Mesendoderm (in vitro differentiated cells): ENCODE results near the gene RPP38.

Experiments used
- DNase-seq: peaks from one replicate; pipeline ENCODE4 v3.0.0; 2013
- H2AK5ac ChIP-seq: 2 replicates; pipeline ENCODE4 v1.6.1; 2013; ENCODE audit warnings: low read length, inconsistent platforms
- H2BK120ac ChIP-seq: 2 replicates; pipeline ENCODE4 v1.6.1; 2013; ENCODE audit warnings: low read depth, mild to moderate bottlenecking, low read length, moderate library complexity, mixed read lengths
- H2BK15ac ChIP-seq: replicated peaks from 2 replicates; pipeline ENCODE4 v1.6.1; 2013; ENCODE audit warnings: low read depth, mild to moderate bottlenecking, moderate library complexity
- H2BK5ac ChIP-seq: 2 replicates; pipeline ENCODE4 v1.6.1; 2013; ENCODE audit warnings: low read length, inconsistent platforms
- H3K18ac ChIP-seq: 2 replicates; pipeline ENCODE4 v1.6.1; 2013; ENCODE audit warnings: mild to moderate bottlenecking, low read length, mixed read lengths
- H3K23ac ChIP-seq: one replicate; pipeline ENCODE4 v1.6.1; 2013; ENCODE audit warnings: low read length
- H3K27ac ChIP-seq: 2 replicates; pipeline ENCODE4 v1.5.1; 2013; ENCODE audit warnings: low read depth, mild to moderate bottlenecking, inconsistent platforms, low read length, moderate library complexity
- H3K27me3 ChIP-seq: 2 replicates; pipeline ENCODE4 v1.6.1; 2013; ENCODE audit warnings: low read length, control low read depth, mild to moderate bottlenecking, inconsistent platforms; ENCODE audit not compliant: insufficient read depth, poor library complexity
- H3K36me3 ChIP-seq: 2 replicates; pipeline ENCODE4 v1.6.1; 2013; ENCODE audit warnings: low read length, inconsistent platforms; ENCODE audit not compliant: control insufficient read depth, insufficient read depth
- H3K4ac ChIP-seq: one replicate; pipeline ENCODE4 v1.6.1; 2013; ENCODE audit warnings: low read depth, mild to moderate bottlenecking, low read length, moderate library complexity
- H3K4me1 ChIP-seq: 2 replicates; pipeline ENCODE4 v1.6.1; 2013; ENCODE audit warnings: low read depth, low read length, inconsistent platforms; ENCODE audit not compliant: control insufficient read depth
- H3K4me2 ChIP-seq: 2 replicates; pipeline ENCODE4 v1.6.1; 2013; ENCODE audit warnings: low read length
- H3K4me3 ChIP-seq: 2 replicates; pipeline ENCODE4 v1.5.1; 2013; ENCODE audit warnings: mild to moderate bottlenecking, low read length
- H3K56ac ChIP-seq: one replicate; pipeline ENCODE4 v1.6.1; 2013; ENCODE audit warnings: low read length
- H3K79me1 ChIP-seq: 2 replicates; pipeline ENCODE4 v1.6.1; 2013; ENCODE audit warnings: low read length, inconsistent platforms
- H3K79me2 ChIP-seq: 2 replicates; pipeline ENCODE4 v1.6.1; 2013; ENCODE audit warnings: mild to moderate bottlenecking, low read length; ENCODE audit not compliant: control insufficient read depth, insufficient read depth
- H3K9ac ChIP-seq: 2 replicates; pipeline ENCODE4 v1.6.1; 2013; ENCODE audit warnings: low read length, inconsistent platforms
- H4K5ac ChIP-seq: one replicate; pipeline ENCODE4 v1.6.1; 2013; ENCODE audit warnings: low read length
- H4K8ac ChIP-seq: one replicate; pipeline ENCODE4 v1.6.1; 2013; ENCODE audit warnings: low read depth, mild to moderate bottlenecking, control low read depth, low read length, moderate library complexity
- whole genome bisulfite sequencing: extraction: QIAGEN DNeasy Blood & Tissue Kit; methylation state at CpG from one replicate; pipeline ENCODE4 v1.1.7; 2013; ENCODE audit warnings: low lambda C conversion rate, missing lambda C conversion rate; ENCODE audit not compliant: insufficient coverage; ENCODE audit errors: extremely low coverage; 5-methylcytosine and 5-hydroxymethylcytosine counted together

Gene RPP38

DNA sequence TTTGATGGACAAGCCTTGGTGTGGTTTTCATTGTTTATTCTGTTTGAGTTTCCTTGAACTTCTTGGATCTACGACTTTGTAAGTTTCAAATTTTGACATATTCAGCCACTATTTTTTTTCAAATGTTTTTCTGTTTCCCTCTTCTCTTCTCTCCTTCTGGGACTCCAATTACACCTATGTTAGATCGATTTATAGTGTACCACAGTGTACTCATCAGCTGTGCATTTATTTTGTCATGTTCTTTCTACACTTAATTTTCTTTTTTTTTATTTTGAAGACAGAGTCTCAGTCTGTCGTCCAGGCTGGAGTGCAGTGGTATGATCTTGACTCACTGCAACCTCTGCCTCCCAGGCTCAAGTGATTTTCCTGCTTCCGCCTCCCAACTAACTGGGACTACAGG is 37.2 kb upstream of the RPP38 start:
- Histone ChIP-seq H2BK15ac (no peak overlapping the region), H2BK5ac (no peak overlapping the region), H3K4me3 (no peak overlapping the region), H3K4ac (no peak overlapping the region), H3K36me3 (no peaks in the 10 kb centered on the region), H3K56ac (no peak overlapping the region), H3K23ac (no peak overlapping the region), H4K5ac (no peak overlapping the region), H3K9ac (no peak overlapping the region), H3K4me2 (no peak overlapping the region), H3K79me1 (no peaks in the 10 kb centered on the region), H3K4me1 (no peaks in the 10 kb centered on the region), H3K27ac (no peak overlapping the region), H2BK120ac (no peak overlapping the region), H3K79me2 (no peaks in the 10 kb centered on the region), H2AK5ac (no peak overlapping the region), H3K18ac (no peak overlapping the region), H4K8ac (no peak overlapping the region), H3K27me3 (no peaks in the 10 kb centered on the region)
- DNase-seq, result no peak
- WGBS, result no CpG with 5 or more reads among the region's 4 CpGs

DNA sequence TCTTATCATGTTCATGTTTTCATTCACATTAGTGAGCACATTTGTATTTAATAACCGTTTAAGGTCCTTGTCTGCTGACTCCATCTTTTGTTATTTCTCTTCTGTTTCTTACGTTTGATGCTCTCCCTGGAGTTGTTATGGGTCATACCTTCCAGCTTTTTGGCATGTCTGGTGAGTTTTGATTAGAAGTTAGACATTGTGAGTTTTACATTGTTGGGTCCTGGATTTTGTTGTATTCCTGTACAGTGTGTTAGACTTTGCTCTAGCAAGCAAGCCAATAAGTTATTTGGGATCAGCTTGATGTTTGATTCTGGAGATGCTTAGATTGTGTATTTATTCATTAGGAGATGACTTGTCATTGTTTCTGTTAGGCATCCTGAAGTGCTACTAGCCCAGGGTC is 36.5 kb upstream of the RPP38 start:
- no peak overlapping the region for H3K4me2 ChIP-seq
- no peaks in the 10 kb centered on the region for H3K36me3 ChIP-seq
- H3K9ac ChIP-seq, result no peak overlapping the region
- no CpG with 5 or more reads among the region's 2 CpGs for WGBS
- no peak overlapping the region for H3K4ac ChIP-seq
- no peak overlapping the region for H2AK5ac ChIP-seq
- no peaks in the 10 kb centered on the region for H3K27me3 ChIP-seq
- H3K4me3 ChIP-seq, result no peak overlapping the region
- DNase-seq, result no peak
- no peak overlapping the region for H2BK15ac ChIP-seq
- H3K79me2 ChIP-seq, result no peaks in the 10 kb centered on the region
- no peak overlapping the region for H4K5ac ChIP-seq
- no peak overlapping the region for H3K18ac ChIP-seq
- H3K23ac ChIP-seq, result no peak overlapping the region
- H2BK5ac ChIP-seq, result no peak overlapping the region
- H3K4me1 ChIP-seq, result no peaks in the 10 kb centered on the region
- no peak overlapping the region for H2BK120ac ChIP-seq
- no peak overlapping the region for H3K27ac ChIP-seq
- no peak overlapping the region for H4K8ac ChIP-seq
- H3K56ac ChIP-seq, result no peak overlapping the region
- H3K79me1 ChIP-seq, result no peaks in the 10 kb centered on the region

DNA sequence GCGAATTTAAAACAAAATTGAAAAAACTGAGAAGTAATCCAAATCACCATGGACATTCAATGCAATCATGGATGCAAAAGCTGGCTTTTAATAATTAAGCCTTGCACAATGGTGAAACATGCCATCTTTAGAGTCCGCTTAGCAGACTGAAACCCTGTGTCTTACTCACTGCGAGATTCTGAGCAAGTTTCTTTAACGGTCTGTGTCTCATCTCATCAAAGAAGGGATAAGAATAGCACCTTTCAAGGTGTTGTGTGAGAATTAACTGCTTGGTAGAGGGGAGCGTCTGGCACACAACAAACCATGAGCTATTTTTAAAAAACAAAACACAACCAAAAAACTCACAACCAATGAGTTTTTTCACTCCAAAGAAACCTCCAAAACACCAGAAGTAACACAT is 30.0 kb upstream of the RPP38 start:
- H3K27me3 ChIP-seq, result no peaks in the 10 kb centered on the region
- no peak overlapping the region for H4K8ac ChIP-seq
- DNase-seq, result no peak
- H3K18ac ChIP-seq, result no peak overlapping the region
- no peak overlapping the region for H3K4me3 ChIP-seq
- H2AK5ac ChIP-seq, result no peak overlapping the region
- H3K56ac ChIP-seq, result no peak overlapping the region
- no peaks in the 10 kb centered on the region for H3K79me2 ChIP-seq
- H3K4ac ChIP-seq, result no peak overlapping the region
- H3K36me3 ChIP-seq, result no peaks in the 10 kb centered on the region
- no peaks in the 10 kb centered on the region for H3K79me1 ChIP-seq
- no peak overlapping the region for H2BK120ac ChIP-seq
- no peak overlapping the region for H3K23ac ChIP-seq
- H3K4me1 ChIP-seq, result no peaks in the 10 kb centered on the region
- no peak overlapping the region for H3K27ac ChIP-seq
- H2BK15ac ChIP-seq, result no peak overlapping the region
- no peak overlapping the region for H2BK5ac ChIP-seq
- no peak overlapping the region for H3K9ac ChIP-seq
- H4K5ac ChIP-seq, result no peak overlapping the region
- no CpG with 5 or more reads among the region's 5 CpGs for WGBS
- H3K4me2 ChIP-seq, result no peak overlapping the region

DNA sequence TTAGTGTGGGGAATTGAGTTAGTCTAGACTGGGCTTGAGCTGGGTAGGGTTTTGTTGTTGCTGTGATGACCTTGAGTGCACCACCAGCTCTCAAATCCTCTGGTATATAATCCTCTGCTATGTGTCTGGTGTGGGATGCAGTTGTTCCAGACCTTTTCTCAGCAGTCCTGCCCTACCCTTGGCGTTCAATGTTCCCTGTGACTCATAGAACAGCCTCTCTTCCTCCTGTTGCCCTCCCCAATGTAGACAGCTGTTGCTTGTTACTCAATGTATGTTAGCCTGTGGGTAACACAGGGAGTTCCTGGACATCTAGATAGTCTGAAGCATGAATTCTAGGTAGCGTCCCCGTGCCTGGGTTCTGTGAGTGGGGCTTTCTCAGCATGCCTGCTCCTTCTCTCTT is 28.4 kb upstream of the RPP38 start:
- no peaks in the 10 kb centered on the region for H3K79me2 ChIP-seq
- no peak overlapping the region for H2BK120ac ChIP-seq
- DNase-seq, result no peak
- H2BK5ac ChIP-seq, result no peak overlapping the region
- H4K5ac ChIP-seq, result no peak overlapping the region
- no peak overlapping the region for H3K27ac ChIP-seq
- H3K79me1 ChIP-seq, result no peaks in the 10 kb centered on the region
- H3K36me3 ChIP-seq, result no peaks in the 10 kb centered on the region
- H3K9ac ChIP-seq, result no peak overlapping the region
- no peaks in the 10 kb centered on the region for H3K4me1 ChIP-seq
- H2BK15ac ChIP-seq, result no peak overlapping the region
- no peaks in the 10 kb centered on the region for H3K27me3 ChIP-seq
- WGBS, result no CpG with 5 or more reads among the region's 3 CpGs
- no peak overlapping the region for H3K56ac ChIP-seq
- H2AK5ac ChIP-seq, result no peak overlapping the region
- no peak overlapping the region for H3K18ac ChIP-seq
- no peak overlapping the region for H3K23ac ChIP-seq
- H3K4ac ChIP-seq, result no peak overlapping the region
- H3K4me3 ChIP-seq, result no peak overlapping the region
- no peak overlapping the region for H4K8ac ChIP-seq
- no peak overlapping the region for H3K4me2 ChIP-seq

DNA sequence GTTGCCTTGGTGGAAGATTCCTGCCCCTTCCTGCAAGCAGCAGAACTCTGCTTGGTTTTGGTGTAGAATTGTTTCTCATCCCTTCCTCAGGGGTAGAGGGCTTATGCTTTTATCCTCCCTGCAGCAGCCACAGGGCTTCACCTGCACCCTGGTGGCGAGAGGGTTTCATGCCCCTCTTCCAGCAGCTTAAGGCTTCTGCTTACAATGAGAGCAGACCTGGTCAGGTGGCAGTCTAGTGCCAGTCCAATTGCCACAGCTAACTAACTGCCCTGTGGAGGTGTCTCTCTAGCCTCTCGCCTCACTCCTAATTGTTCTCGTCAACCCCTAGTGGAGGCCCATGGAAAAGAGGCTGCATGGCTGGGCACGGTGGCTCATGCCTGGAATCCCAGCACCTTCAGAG is 27.9 kb upstream of the RPP38 start:
- no peak overlapping the region for H3K56ac ChIP-seq
- no CpG with 5 or more reads among the region's 4 CpGs for WGBS
- H4K5ac ChIP-seq, result no peak overlapping the region
- H3K27ac ChIP-seq, result no peak overlapping the region
- H3K4me1 ChIP-seq, result no peaks in the 10 kb centered on the region
- no peak overlapping the region for H3K23ac ChIP-seq
- H3K4me2 ChIP-seq, result no peak overlapping the region
- no peak overlapping the region for H2BK5ac ChIP-seq
- H3K79me1 ChIP-seq, result no peaks in the 10 kb centered on the region
- H3K18ac ChIP-seq, result no peak overlapping the region
- H3K4me3 ChIP-seq, result no peak overlapping the region
- no peak overlapping the region for H3K9ac ChIP-seq
- no peaks in the 10 kb centered on the region for H3K27me3 ChIP-seq
- H3K79me2 ChIP-seq, result no peaks in the 10 kb centered on the region
- H3K36me3 ChIP-seq, result no peaks in the 10 kb centered on the region
- no peak overlapping the region for H2BK120ac ChIP-seq
- H2AK5ac ChIP-seq, result no peak overlapping the region
- no peak overlapping the region for H3K4ac ChIP-seq
- H2BK15ac ChIP-seq, result no peak overlapping the region
- H4K8ac ChIP-seq, result no peak overlapping the region
- no peak for DNase-seq

DNA sequence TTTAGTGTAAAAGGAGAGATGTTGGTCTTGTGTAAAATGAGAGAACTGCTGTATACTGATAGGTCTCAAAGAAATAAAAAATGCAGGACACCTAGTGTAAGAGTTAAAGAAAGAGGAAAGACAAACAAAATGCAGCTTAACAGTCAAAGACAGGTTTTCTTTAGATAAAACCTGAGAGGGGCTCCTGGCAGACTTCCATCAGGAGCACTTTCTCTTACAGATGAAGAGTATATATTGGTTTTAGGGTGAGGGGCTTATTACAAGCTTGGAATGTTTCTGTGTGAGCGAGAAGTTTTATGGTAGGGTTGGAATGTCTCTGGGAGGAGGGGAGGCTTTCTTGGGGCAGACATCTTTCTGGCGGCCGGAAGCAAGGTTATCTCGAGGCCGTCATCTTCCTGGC is 24.8 kb upstream of the RPP38 start:
- no peak overlapping the region for H2AK5ac ChIP-seq
- no peak overlapping the region for H4K8ac ChIP-seq
- H3K56ac ChIP-seq, result no peak overlapping the region
- no peak overlapping the region for H3K4me3 ChIP-seq
- no peaks in the 10 kb centered on the region for H3K27me3 ChIP-seq
- no peaks in the 10 kb centered on the region for H3K4me1 ChIP-seq
- H3K18ac ChIP-seq, result no peak overlapping the region
- no peak overlapping the region for H2BK120ac ChIP-seq
- no peak overlapping the region for H2BK15ac ChIP-seq
- peak; percentile 44 for DNase-seq
- no peaks in the 10 kb centered on the region for H3K79me2 ChIP-seq
- no peak overlapping the region for H3K9ac ChIP-seq
- H3K4me2 ChIP-seq, result no peak overlapping the region
- H4K5ac ChIP-seq, result no peak overlapping the region
- no peaks in the 10 kb centered on the region for H3K36me3 ChIP-seq
- H3K23ac ChIP-seq, result no peak overlapping the region
- WGBS, result no CpG with 5 or more reads among the region's 5 CpGs
- H3K4ac ChIP-seq, result no peak overlapping the region
- no peaks in the 10 kb centered on the region for H3K79me1 ChIP-seq
- no peak overlapping the region for H3K27ac ChIP-seq
- H2BK5ac ChIP-seq, result no peak overlapping the region
